Body of pancreas (tissue), 4 donors: ENCODE data around the gene MNT.

Experiments
- POLR2A ChIP-seq, 3 donors: fragments of 450-650 bp; IDR thresholded peaks; one replicate each; pipeline ENCODE4 v1.6.1; 2016; ENCODE audit warnings: antibody characterized with exemption in 3 of 3, mild to moderate bottlenecking in 2 of 3
- TF ChIP-seq, protein P1 (sequence below), 7 experiments: fragments of 450-650 bp in 4 of 7; fragments of 200-600 bp in 3 of 7; sonication (generic) in 3 of 7; IDR thresholded peaks; one replicate each; pipeline ENCODE4 v1.5.1; 2016 to 2019; ENCODE audit warnings: antibody characterized with exemption in 7 of 7

DNA sequence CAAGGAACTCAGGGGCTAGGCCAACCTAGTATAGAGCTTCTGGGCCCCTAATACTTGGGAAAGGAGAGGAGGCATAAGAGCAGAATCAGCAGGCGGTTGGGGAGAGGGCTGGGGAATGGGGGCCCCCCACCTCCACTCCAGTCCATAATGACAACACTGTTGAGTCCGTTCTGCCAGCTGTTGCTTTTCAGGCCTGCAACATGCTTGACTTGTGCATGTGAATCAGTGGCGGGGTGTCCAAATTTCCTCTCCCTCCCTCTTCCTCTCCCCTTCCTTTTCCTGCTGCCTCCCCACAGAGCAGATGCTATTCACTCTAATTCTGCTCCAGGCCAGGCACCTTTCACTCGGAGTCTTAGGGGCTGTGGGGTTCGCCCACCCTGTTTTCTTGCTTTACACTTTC, 31.8 kb downstream of the MNT start:
- TF ChIP-seq, protein P1, sequence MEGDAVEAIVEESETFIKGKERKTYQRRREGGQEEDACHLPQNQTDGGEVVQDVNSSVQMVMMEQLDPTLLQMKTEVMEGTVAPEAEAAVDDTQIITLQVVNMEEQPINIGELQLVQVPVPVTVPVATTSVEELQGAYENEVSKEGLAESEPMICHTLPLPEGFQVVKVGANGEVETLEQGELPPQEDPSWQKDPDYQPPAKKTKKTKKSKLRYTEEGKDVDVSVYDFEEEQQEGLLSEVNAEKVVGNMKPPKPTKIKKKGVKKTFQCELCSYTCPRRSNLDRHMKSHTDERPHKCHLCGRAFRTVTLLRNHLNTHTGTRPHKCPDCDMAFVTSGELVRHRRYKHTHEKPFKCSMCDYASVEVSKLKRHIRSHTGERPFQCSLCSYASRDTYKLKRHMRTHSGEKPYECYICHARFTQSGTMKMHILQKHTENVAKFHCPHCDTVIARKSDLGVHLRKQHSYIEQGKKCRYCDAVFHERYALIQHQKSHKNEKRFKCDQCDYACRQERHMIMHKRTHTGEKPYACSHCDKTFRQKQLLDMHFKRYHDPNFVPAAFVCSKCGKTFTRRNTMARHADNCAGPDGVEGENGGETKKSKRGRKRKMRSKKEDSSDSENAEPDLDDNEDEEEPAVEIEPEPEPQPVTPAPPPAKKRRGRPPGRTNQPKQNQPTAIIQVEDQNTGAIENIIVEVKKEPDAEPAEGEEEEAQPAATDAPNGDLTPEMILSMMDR (IDR thresholded peaks at IDR 0.05): no peak
- TF ChIP-seq POLR2A (IDR thresholded peaks at IDR 0.05): no peak
